HG03575 (cell line): ENCODE data around the gene CSDE1.

Source experiments
- ATAC-seq: cut with Tn5 transposase; IDR thresholded peaks from one replicate; pipeline ENCODE4 v1.9.1; 2021; ENCODE audit not compliant: unreplicated experiment, insufficient number of reproducible peaks, low FRiP score; ENCODE audit errors: extremely low read depth

CSDE1 gene

DNA sequence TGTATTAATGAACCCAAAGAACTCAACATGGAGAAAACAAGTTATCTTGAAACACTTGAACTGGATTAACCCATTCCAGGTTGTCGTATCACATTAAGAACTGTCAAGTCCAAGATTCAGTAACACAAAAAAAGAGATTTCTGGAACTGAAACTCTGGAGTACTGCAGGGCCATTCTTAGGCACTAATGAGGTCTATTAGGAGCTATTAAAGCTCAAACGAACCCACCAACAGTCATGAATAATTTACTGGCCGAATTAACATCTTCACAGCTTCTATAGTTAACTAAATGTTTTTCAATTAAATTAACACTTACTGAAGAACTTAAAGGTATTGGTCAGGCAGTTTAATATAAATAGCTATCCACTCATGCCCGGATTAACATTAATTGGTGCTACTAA lies 4.6 kb downstream of the CSDE1 start:
- ATAC-seq, result no peak

DNA sequence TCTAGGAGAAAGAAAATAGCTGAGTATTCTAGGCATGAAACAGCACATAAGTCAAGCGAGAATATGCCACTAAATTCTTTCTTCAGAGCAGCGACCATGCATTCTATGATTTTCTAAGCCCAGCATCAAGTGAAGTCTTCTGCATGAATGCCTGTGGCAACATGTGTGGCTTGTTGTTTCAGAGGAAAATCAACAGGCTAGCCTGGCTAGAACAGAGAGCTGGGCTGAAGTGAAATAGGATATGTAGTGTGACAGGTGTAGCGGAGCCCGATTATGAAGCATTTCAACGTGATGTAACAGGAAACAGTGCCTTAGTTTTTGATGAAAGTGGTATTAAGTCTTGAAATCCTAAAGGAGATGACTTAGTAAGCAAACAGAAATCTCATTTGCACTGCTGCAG lies 7.0 kb downstream of the CSDE1 start:
- no peak for ATAC-seq

DNA sequence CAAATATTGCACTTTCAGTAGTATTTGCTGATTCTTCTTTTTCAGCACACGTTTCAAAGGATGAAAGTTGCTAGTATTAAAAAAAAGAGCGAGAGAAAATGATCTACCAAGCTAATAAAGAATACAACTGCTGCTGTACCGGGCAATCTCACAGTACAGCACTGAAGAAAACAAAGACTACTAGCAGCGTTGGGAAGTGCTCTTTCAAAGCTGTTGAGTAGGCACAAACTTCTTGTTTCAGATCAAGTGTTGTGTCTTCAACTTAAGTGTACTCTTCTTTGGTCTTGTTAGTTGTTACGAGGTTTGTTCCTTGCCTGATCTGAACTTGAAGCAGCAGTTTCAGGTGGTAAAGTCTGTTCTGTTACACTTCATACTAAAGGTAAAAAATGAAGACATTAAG lies 7.9 kb downstream of the CSDE1 start:
- no peak for ATAC-seq

DNA sequence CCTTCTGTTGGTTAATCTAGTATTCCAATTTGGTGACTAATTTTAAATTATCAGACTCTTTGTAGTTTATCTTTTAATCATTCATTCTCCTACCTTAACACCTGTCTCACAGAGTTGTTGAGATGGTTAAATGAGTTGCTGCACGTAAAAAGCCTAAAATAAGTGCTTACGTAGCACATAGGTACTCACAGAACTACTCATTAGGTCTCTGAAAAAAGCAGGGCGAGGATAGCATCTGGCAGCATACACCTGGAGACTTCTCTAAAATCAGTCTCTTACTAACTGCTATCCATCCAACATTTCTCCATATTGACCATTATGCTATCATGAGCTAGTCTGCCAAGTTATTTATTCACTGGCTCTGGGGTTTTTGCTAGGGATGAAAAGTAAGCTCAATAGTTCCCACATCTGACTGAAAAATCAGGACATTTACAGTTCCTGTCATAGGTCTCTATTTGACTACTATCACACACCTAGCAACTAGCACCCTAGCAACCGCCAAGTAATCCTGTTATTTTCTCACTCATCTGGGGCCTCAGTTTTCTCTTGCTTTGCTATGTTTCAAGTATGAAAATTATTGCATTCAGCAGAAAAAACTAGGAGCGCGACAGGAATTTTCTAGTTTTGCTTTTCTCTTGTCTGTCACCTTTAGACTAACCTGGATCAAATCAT lies 11.2 kb downstream of the CSDE1 start:
- ATAC-seq, result no peak

DNA sequence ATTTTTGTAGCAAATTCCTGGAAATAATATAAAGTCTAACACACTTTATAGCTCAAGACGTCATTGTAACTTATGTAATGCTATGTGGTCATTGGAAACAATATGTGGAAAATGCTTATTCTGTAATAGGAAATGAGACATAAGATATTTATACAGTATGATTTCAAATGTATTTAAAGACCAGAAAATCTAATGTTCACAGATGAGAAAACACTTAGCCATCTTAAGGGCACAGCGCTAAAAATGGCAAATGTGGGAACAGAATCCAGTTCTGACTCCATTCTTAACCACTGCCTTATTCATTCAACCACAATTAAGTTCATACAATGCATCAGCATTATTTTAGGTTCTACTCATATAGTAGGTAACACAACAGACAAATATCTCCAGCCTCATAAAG lies 12.5 kb downstream of the CSDE1 start:
- no peak for ATAC-seq

DNA sequence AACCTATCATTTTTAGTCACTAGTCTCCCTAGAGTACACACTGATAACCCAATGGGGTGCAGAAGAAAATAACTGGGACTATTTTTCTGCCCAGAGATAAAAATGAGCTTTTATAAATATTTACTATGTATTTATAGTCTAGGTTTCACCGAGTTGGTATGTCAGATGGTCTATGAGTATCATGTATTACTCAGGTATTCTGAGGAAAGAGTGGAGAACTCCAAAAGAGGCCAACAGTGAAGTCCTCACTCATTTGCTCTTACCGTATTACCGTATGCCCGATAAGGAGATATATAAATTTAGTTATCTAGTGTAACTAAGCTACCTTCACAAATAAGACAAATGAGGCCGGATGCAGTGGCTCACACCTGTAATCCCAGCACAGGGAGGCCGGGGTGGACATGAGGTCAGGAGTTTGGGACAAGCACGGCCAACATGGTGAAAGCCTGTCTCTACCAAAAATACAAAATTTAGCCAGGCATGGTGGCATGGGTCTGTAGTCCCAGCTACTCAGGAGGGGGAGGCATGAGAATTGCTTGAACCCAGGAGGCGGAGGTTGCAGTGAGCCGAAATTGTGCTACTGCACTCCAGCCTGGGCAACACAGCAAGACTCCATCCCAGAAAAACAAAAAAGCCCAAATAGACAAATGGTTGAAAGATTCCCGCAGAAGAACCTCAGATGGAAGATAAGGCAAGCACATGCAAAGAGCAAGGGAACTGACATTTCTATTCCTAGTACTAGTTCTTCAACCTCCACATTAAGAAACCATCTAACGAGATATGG lies 15.6 kb downstream of the CSDE1 start:
- ATAC-seq, result no peak

DNA sequence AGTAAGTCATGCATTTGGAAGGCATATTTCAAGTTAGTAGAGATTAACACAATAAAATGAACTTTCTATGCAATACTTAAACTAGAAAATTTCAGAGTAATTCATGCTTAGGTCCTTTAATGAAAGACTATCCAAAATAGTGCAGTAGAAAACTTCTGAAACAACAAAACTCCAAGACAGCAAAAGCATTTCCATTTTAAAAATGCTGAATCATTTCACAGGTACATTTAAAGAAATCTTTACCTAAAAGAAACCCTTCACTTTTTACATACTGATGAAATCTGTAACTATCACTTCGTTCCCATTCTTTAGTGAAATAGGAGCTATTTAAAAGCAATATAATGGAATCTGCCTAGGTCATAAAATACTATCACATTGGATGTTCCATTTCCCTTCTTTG lies 17.5 kb downstream of the CSDE1 start:
- ATAC-seq, result no peak

DNA sequence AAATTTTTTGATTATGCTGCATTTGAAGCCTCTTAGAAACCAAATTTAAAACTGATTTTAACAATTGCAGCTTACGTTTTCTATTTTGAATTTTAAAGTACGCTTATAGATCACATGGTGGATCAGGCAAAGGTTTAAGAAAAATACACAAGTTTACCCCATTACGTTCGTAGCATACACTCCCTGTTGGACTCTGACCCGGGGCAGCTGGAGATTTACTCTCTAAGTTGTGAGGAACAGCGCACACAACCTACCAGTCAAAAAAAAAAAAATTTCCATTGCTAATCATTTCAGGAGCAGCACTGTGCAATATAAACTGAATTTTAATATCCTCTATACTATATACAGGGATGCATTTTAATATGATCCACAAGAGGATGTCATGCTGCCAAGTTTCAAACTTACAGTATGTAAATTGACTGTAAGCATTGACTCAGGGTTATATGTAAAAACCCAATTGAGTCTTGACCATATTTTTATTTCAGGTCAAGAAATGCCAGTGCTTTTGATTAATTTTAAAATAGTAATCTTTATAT lies 20.4 kb downstream of the CSDE1 start:
- ATAC-seq, result no peak

DNA sequence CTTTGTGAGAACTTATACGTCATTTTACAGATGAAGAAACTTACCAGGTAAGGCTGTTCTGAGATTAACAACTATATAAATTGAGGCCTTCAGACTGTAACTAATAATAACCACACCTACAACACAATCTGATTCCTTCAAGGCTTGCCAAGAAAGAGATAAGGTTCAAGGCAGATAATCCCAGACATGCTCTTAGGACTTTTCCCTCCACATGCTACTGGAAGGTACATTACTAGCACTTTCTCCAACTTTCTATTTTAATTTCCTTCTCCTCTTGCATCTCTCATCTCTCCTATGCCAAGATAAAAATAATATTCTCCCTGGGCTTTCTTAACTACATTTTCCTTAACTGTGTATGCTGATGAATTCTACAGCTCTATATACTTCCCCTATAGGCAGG lies 22.3 kb downstream of the CSDE1 start:
- ATAC-seq, result no peak

DNA sequence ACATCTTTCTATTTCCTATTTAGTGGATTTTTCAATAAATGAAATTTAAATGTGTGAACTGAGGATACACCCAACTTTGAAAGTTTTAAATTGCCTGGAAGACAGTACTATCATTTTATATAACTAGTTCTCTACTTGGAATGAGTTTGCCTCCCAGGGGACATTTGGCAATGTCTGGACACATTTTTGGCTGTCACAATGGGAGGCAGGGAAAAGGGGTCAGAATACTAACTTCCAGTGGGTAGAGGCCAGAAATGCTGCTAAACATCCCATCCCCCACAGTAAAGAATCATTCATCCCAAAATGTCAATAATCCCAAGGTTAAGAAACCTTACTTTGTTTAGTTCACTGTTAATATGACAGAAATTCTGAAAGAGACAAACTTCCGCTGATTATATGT lies 28.0 kb downstream of the CSDE1 start:
- no peak for ATAC-seq

DNA sequence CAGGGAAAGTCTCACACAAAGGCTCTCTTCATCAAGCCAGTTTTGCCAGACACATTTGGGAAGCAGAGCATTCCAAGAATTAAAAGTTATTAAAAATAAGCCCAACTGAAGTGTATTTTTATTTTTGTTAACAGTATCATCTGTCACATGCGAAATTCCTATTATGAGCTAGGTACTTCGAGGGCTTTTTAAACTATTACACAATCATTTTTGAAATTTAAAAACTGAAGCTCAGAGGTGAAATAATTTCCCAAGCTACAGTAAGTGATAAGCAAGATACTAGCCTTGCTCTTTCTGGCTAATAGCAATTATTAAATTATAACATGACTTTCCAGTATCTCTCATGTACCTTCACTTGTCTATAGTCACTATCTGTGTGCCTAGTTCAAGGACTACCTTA lies 29.2 kb downstream of the CSDE1 start:
- ATAC-seq, result no peak

DNA sequence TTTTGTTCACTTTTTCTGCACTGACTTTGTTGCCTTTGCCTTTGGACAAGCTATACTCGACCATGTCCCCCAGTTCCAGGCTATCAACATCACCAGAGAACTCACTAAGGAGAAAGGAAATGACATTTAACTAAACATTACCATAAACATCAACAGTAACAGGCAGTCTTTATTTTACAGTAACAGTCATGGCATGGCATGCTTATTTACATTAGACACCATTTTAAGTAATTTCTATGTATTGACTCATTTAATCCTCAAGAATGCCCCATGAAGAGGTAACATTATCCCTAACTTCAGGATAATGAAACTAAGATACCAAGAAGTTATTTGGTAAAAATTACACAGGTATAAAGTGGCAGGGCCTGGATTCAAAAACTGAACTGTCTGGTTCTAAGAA lies 32.6 kb downstream of the CSDE1 start:
- no peak for ATAC-seq

DNA sequence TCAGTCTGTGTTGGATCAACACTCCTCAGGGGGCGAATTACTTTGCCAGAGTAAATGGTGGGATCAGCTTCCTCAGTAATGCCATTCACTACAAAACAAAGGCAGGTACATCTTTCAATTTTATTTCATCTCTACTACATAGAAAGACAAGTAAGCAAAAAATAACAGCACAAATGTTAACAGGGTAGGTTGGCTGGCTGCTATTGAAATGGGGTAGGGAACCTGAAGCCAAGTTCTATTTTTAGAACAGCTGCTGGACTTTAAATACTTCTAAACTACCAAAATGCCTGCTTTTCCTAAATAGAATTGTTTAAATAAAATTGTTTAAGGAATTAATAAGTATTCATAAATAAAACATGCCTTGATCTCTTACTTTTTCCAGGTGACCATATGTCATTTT lies 33.9 kb downstream of the CSDE1 start:
- no peak for ATAC-seq

DNA sequence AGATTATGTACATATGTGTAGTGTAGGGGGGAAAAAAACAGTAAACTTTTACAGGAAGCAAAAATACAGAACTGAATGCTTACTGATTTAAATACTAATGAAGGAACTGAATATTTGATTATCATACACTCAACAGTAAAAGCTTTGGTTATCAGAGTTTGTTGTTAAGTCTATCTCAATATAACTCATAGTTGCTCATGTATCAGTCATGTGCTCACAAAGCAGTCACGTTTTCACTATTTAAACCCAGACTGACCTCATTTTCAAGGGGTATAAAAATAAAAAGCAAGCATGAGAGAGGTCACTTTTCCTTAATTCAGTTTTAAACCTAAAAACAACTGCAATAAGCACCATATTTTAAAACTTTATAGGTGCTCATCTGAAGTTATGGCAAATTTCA lies 34.3 kb downstream of the CSDE1 start:
- no peak for ATAC-seq

DNA sequence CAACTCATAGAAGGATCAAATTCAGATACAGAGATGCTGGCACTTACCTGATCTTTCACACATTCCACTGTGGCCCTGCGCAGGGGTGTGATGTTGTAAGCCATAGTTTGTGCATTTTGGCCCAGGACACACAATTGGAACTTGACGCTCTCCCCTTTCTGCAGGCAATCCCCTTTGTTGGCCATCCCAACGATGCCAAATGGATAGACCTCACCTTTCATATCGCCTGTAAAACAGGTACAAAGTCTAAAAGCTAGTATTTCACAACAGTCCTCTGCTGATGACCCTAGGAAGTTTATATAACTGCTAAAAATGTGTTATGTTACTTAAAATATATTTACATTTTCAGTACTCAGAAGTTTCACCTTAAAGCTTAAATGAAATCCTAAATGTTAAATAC lies 37.3 kb downstream of the CSDE1 start:
- no peak for ATAC-seq

DNA sequence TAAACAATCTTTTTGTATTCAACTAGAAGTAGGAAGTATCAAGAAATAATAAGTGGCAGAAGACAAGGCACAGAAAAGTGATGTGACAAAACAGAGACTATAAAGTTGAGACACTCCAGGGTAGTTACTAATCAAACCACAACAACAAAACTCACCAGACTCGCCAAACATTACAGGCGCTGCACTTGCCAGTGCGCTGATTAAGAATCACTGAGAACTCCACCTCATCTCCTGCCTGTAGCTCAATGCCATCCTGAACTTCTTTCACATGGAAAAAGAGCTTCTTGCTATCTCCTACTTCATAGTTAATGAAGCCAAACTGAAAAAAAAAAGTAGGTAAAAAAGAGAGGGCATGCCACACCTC lies 38.4 kb downstream of the CSDE1 start:
- ATAC-seq, result no peak

DNA sequence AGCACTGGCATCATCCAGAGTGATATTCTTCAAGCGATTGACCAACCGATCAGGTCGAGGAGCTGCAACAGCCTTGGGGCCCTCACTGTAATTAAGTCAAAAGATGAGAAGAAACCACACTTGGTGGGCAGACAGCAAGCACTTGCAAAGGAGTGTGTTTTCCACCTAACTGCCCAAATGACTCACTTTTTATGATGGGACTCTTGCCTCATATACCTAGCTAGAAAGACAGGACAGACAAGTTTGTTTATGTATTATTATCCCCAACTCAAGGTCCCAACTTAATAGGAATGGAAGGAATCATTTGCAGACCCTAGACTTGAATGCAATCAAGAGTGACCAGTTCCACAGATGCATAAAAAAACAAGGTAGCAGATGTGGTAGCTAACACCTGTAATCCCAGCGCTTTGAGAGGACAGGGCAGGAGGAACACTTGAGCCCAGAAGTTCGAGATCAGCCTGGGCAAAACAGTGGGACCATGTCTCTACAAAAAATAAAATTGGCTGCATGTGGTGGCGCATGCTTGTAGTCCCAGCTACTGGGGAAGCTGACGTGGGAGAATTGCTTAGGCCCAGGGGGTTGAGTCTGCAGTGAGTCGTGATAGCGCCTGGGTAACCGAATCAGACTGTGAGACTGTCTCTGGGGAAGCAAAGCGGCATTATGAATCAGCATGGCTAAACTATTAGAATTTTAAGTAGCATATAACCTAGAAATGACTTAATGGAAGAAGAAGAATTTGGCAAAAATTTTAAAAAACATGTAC lies 38.9 kb downstream of the CSDE1 start:
- no peak for ATAC-seq

DNA sequence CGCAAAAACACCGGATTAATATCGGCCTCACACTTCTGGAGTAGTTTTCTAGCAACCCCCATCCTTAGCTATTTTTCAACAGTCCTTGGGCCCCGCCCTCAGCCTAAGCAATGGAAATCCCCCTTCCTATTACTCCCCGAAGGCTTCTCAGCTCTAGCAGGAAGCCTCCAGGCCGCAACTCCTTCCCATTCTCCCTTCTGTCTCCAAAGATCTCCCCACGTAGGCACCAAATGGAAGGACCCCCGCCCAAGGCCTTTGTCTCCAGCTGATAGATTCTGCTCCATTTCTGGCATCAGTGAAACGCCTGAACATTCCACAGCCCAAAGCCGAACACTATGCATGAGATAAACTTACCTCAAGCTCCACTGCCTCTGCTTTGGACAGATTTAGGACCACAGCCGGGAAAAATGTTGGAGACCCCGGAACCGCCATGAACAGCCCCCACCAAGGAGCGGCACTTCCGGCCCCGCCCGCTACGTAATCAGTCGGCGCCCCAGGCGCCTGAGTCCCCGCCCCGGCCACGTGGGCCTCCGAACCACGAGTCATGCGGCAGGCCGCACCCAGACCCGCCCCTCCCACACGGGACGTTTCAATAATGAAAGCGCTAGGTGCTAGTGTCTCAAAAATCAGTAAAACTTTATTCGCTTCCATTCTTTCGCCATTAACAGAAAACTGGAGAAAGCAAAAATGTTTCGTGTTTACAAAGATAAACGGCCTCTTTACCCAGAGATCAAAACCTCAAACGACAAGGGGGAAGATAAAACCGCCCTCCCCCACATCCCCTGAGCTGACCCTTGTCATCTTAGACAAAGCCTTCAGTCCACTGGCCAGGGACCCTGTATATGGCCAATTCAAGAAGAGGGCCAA lies 41.2 kb downstream of the CSDE1 start, which contains the start of gene NRAS:
Gene NRAS, minus strand, starts transcription at position 468 of the 867 bp plus-strand sequence. CDS start 611 bp downstream, outside the sequence.
- peak; percentile 78 for ATAC-seq

DNA sequence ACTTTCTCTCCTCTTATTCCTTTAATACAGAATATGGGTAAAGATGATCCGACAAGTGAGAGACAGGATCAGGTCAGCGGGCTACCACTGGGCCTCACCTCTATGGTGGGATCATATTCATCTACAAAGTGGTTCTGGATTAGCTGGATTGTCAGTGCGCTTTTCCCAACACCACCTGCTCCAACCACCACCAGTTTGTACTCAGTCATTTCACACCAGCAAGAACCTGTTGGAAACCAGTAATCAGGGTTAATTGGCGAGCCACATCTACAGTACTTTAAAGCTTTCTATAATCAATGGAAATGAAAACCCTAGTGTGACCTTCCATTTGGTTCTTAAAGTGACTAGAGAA lies 41.9 kb downstream of the CSDE1 start:
- no peak for ATAC-seq
